Cardiac muscle cell (in vitro differentiated cells and primary cell): ENCODE measurements around the gene SSBP2. TPM values are rescaled to one million over a fixed set of nuclear protein-coding genes. Genes with fewer than 3 reads are reported as not detected.
"Not testable (repeated sequence)": the region's sequence is repeated elsewhere in the genome, so short reads cannot be mapped to it uniquely, and the experiment has no call there.

Experiments used
- DNase-seq, 2 donors: peaks; one replicate each; pipeline versions ENCODE4 v3.0.0 to v3.0.0-alpha.2; 2010 to 2017; ENCODE audit warnings: low read depth in 1 of 2, low spot score in 1 of 2
- H3K27ac ChIP-seq: fragments of 200-600 bp; sonication (generic); 2 replicates; pipeline ENCODE4 v1.5.1; 2016
- H3K27me3 ChIP-seq: fragments of 200-600 bp; sonication (generic); 2 replicates; pipeline ENCODE4 v1.6.0; 2016; ENCODE audit warnings: control low read depth
- H3K36me3 ChIP-seq: fragments of 200-600 bp; sonication (generic); 2 replicates; pipeline ENCODE4 v1.5.1; 2016; ENCODE audit warnings: control low read depth
- H3K4me1 ChIP-seq: fragments of 200-600 bp; sonication (generic); 2 replicates; pipeline ENCODE4 v1.8.1; 2017; ENCODE audit warnings: low read depth, mild to moderate bottlenecking, mixed run types
- H3K4me3 ChIP-seq: fragments of 200-600 bp; sonication (generic); 2 replicates; pipeline ENCODE4 v1.5.1; 2016; ENCODE audit warnings: mild to moderate bottlenecking
- H3K9me3 ChIP-seq: fragments of 200-600 bp; sonication (generic); 2 replicates; pipeline ENCODE4 v1.5.1; 2017; ENCODE audit warnings: low read depth, mild to moderate bottlenecking, control low read depth
- polyA plus RNA-seq: library from polyadenylated mRNA; unstranded; fragments of >200 nt; fragmentation: Nextera tagmentation; extraction: Ambion mirVana; gene quantifications from 2 replicates; pipeline ENCODE4 v1.2.1, GENCODE V29; 2016
- total RNA-seq: library from RNA; depleted of rRNA; stranded (reverse); fragments of >200 nt; gene quantifications from 2 replicates; pipeline ENCODE4 v1.2.3, GENCODE V29; 2016
- TF ChIP-seq, protein P1 (sequence below): IDR thresholded peaks from 2 replicates; pipeline ENCODE4 v1.5.1; 2012; ENCODE audit warnings: low read depth, mild to moderate bottlenecking, low read length

Gene SSBP2
- total and polyA plus RNA-seq, 2 experiments from 2014 or later = 117 to 174 TPM

GRCh38 chr5:81408496-81408895, 342.4 kb downstream of the SSBP2 start:
- Histone ChIP-seq H3K9me3 (no peaks in the 10 kb centered on the region), H3K27me3 (no peaks in the 10 kb centered on the region), H3K4me1 (no peaks in the 10 kb centered on the region), H3K4me3 (no peak overlapping the region), H3K36me3 (no peaks in the 10 kb centered on the region), H3K27ac (no peak overlapping the region)
- TF ChIP-seq, protein P1, sequence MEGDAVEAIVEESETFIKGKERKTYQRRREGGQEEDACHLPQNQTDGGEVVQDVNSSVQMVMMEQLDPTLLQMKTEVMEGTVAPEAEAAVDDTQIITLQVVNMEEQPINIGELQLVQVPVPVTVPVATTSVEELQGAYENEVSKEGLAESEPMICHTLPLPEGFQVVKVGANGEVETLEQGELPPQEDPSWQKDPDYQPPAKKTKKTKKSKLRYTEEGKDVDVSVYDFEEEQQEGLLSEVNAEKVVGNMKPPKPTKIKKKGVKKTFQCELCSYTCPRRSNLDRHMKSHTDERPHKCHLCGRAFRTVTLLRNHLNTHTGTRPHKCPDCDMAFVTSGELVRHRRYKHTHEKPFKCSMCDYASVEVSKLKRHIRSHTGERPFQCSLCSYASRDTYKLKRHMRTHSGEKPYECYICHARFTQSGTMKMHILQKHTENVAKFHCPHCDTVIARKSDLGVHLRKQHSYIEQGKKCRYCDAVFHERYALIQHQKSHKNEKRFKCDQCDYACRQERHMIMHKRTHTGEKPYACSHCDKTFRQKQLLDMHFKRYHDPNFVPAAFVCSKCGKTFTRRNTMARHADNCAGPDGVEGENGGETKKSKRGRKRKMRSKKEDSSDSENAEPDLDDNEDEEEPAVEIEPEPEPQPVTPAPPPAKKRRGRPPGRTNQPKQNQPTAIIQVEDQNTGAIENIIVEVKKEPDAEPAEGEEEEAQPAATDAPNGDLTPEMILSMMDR = no peak
- DNase-seq = peak in 1 of 2 donors; percentile 44

DNA sequence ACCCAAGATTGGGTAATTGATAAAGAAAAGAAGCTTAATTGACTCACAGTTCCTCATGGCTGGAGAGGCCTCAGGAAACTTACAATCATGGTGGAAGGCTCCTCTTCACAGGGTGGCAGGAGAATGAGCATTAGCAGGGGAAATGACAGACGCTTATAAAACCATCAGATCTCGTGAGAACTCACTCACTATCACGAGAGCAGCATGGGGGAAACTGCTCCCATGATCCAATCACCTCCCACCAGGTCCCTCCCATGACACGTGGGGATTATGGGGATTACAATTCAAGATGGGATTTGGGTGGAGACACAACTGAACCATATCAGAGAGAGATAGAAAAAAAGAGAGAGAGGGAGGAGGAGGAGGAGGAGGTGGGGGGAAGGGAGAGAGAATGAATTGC, 343.1 kb downstream of the SSBP2 start:
- H3K27me3 ChIP-seq, H3K4me1 ChIP-seq, H3K9me3 ChIP-seq, DNase-seq, H3K4me3 ChIP-seq, H3K36me3 ChIP-seq, H3K27ac ChIP-seq: not testable (repeated sequence)

DNA sequence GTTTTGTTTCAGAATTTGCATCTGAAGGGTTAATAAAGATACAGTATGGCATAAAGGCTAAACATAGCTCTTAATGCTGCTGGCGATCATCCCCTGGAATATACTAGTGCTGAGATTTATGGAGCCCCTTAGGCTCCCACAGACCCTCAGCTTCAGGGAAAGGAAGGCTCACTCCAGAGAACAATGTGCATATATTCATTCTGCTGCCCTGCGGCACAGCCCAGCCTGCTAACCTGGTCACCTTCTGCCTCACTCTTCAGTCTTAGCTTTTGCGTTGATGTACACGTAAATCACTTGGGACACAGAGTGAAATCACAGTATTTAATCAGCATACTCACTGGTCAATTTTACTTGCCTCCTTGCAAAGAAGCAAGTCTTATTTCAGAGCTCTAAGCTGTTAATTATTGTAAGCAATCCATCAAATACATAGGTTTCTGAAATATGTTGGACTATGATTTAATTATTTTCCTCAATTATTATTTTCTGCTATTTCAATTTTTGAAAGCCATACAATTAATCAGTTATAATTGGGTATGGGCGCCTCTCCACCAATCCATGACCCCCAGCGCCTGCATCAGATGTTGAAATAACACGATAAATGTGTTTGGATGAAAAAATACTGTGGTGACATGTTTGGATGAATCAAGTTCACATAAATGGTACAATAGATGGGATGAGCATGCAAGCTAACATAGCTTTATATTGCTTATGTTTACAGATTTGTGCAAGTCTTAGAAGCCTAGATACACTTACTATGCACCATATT, 345.6 kb downstream of the SSBP2 start:
- Histone ChIP-seq H3K9me3 (no peaks in the 10 kb centered on the region), H3K27ac (no peak overlapping the region), H3K36me3 (no peaks in the 10 kb centered on the region), H3K4me3 (no peak overlapping the region), H3K27me3 (no peaks in the 10 kb centered on the region), H3K4me1 (no peaks in the 10 kb centered on the region)
- TF ChIP-seq, protein P1 = no peak
- DNase-seq = no peak

DNA sequence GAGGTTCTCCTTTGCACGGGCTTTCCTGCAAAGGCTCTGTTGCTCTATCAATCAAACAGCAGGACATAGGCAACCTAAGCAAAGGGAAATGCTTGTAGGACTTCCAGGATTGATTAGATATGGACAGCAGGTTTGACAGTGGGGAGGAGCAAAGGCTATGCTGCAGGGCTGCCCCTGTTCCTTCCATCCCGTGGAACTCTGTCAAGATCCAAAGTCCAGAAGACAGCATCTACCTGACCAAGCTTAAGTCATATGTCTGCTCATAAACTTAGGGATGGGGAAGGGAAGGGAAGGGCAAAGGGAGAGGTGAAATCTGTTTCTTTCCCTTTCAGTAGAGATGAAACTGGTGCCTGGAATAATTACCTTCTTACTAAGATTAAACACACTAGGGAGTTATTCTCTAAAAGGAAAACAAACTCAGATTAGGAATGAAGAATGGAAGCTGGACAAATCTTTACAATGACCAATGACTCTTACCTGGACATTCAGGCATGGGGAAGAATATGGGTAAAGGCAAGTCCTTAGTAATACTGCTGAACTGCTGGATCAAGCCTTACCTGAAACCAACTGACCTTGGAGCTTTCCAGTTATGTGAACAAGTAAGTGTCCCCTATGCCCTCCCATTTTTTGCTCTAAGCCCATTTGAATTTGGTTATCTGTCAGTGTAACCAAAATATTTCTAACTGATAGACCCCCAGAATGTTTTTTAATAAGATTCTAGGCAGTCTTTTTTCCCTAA, 348.5 kb downstream of the SSBP2 start:
- Histone ChIP-seq H3K27me3 (no peaks in the 10 kb centered on the region), H3K4me1 (no peaks in the 10 kb centered on the region), H3K9me3 (no peaks in the 10 kb centered on the region), H3K36me3 (no peaks in the 10 kb centered on the region), H3K4me3 (no peak overlapping the region), H3K27ac (no peak overlapping the region)
- TF ChIP-seq, protein P1 = no peak
- DNase-seq = no peak

- no peak overlapping the region for H3K27ac ChIP-seq
- TF ChIP-seq, protein P1 = no peak
- no peak overlapping the region for H3K4me3 ChIP-seq
- H3K9me3 ChIP-seq = no peaks in the 10 kb centered on the region
- no peak for DNase-seq
- H3K36me3 ChIP-seq = no peaks in the 10 kb centered on the region
- H3K27me3 ChIP-seq = no peaks in the 10 kb centered on the region
- H3K4me1 ChIP-seq = no peaks in the 10 kb centered on the region
Measured at GRCh38 chr5:81401266-81401665, 349.6 kb downstream of the SSBP2 start.

DNA sequence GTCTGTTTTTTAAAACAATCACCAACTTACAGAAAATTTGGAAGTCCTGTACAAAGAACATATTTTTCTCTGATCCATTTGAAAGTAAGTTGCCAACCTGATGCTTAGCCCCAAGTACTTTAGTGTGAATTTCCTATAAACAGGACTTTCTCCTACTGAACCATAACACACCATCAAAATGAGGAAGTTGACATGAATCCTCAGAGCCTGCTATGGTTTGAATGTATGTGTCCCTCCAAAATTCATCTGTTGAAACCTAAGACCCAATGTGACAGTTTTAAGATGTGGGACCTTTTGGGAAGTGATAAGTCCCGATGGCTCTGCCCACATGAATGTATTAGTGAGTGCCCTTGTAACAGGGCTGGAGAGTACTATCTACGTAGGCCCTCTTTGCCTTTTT, 350.5 kb downstream of the SSBP2 start:
- H3K27ac ChIP-seq = no peak overlapping the region
- H3K27me3 ChIP-seq = no peaks in the 10 kb centered on the region
- no peaks in the 10 kb centered on the region for H3K36me3 ChIP-seq
- TF ChIP-seq, protein P1 = no peak
- DNase-seq = no peak
- H3K4me1 ChIP-seq = no peaks in the 10 kb centered on the region
- H3K4me3 ChIP-seq = no peak overlapping the region
- H3K9me3 ChIP-seq = no peaks in the 10 kb centered on the region
